HG02571 (cell line): ENCODE results near the gene RASSF4.

Experiments used
- ATAC-seq: cut with Tn5 transposase; IDR thresholded peaks from one replicate; pipeline ENCODE4 v1.9.1; 2021; ENCODE audit warnings: mild to moderate bottlenecking, moderate library complexity; ENCODE audit not compliant: unreplicated experiment

RASSF4 gene

GRCh38 chr10:44961931-44962750 lies 2.5 kb downstream of the RASSF4 start:
- ATAC-seq, result no peak

GRCh38 chr10:44962870-44963738 lies 3.5 kb downstream of the RASSF4 start:
- no peak for ATAC-seq

GRCh38 chr10:44963772-44964633 lies 4.4 kb downstream of the RASSF4 start:
- no peak for ATAC-seq

- no peak for ATAC-seq
Measured at GRCh38 chr10:44965104-44965503, 5.5 kb downstream of the RASSF4 start.

- peak; percentile 34 for ATAC-seq
Measured at GRCh38 chr10:44965651-44966097, 6.1 kb downstream of the RASSF4 start.

GRCh38 chr10:44966129-44966815 lies 6.7 kb downstream of the RASSF4 start:
- ATAC-seq, result peak; percentile 26

- ATAC-seq, result no peak
Measured at GRCh38 chr10:44966816-44967509, 7.4 kb downstream of the RASSF4 start.

GRCh38 chr10:44967616-44968015 lies 8.0 kb downstream of the RASSF4 start:
- no peak for ATAC-seq

GRCh38 chr10:44968091-44968490 lies 8.5 kb downstream of the RASSF4 start:
- ATAC-seq, result no peak

- no peak for ATAC-seq
Measured at GRCh38 chr10:44968500-44969400, 9.1 kb downstream of the RASSF4 start.

GRCh38 chr10:44969854-44970253 lies 10.3 kb downstream of the RASSF4 start:
- no peak for ATAC-seq

GRCh38 chr10:44970812-44971395 lies 11.3 kb downstream of the RASSF4 start:
- ATAC-seq, result no peak

- ATAC-seq, result no peak
Measured at GRCh38 chr10:44971434-44971833, 11.8 kb downstream of the RASSF4 start.

GRCh38 chr10:44971935-44972757 lies 12.5 kb downstream of the RASSF4 start:
- ATAC-seq, result no peak

GRCh38 chr10:44972874-44973306 lies 13.3 kb downstream of the RASSF4 start:
- ATAC-seq, result no peak

- no peak for ATAC-seq
Measured at GRCh38 chr10:44973323-44974081, 13.9 kb downstream of the RASSF4 start.
